DMS153 (cell line): ENCODE results near the gene SPATA2.
"Not testable (repeated sequence)": the region's sequence is repeated elsewhere in the genome, so short reads cannot be mapped to it uniquely, and the experiment has no call there.

Source experiments
- DNase-seq: peaks from one replicate; lab custom pipeline; 2025; lab: John Stamatoyannopoulos, UW

Gene SPATA2

DNA sequence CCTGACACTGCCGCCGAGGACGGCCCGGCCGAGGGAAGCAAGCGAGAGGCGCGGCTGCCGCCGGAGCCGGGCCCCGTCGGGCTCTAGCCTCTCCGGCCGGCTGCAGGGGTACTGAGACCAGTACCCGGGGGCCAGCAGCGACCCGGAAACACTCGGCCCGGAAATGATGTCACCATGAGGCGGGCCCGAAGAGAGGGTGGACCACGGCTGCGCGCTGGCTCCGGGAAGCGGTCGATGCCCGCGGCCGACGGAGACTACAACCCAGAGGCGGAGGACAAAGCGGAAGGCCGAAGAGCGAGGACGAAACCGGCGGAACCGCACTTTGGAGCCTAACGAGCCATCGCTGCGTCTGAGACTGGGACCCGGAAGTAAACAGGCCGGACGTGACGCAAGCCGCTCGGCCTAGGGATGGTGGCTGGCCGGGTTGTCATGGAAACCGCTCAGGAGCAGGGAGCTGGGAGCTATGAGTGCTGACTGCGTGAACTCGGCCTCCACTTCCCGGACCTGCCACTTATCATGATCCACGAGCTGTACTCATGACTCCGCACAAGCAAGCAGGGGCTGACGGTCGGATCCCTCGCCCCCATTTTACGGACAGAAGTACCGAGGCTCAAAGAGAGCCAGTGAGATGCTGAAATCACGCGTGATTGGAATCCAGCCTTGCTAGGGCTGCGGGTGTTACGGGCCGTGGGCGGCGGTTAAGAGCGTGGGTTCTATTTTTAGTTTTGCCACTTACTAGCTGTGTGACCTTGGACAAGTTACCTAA lies at the start of gene SPATA2:
Gene SPATA2, minus strand, starts transcription at position 150 of the 766 bp plus-strand sequence. CDS start 7,039 bp downstream, outside the sequence.
- DNase-seq = peak; percentile 89

GRCh38 chr20:49961413-49961812 lies 46.1 kb upstream of the SPATA2 start:
- no peak for DNase-seq

GRCh38 chr20:49957089-49957938 lies 42.0 kb upstream of the SPATA2 start:
- DNase-seq = not testable (repeated sequence)

GRCh38 chr20:49956689-49957088 lies 41.4 kb upstream of the SPATA2 start:
- DNase-seq = no peak

GRCh38 chr20:49955830-49956396 lies 40.6 kb upstream of the SPATA2 start:
- DNase-seq = not testable (repeated sequence)

GRCh38 chr20:49955167-49955566 lies 39.8 kb upstream of the SPATA2 start:
- no peak for DNase-seq

- no peak for DNase-seq
Measured at GRCh38 chr20:49951151-49951550, 35.8 kb upstream of the SPATA2 start.

DNA sequence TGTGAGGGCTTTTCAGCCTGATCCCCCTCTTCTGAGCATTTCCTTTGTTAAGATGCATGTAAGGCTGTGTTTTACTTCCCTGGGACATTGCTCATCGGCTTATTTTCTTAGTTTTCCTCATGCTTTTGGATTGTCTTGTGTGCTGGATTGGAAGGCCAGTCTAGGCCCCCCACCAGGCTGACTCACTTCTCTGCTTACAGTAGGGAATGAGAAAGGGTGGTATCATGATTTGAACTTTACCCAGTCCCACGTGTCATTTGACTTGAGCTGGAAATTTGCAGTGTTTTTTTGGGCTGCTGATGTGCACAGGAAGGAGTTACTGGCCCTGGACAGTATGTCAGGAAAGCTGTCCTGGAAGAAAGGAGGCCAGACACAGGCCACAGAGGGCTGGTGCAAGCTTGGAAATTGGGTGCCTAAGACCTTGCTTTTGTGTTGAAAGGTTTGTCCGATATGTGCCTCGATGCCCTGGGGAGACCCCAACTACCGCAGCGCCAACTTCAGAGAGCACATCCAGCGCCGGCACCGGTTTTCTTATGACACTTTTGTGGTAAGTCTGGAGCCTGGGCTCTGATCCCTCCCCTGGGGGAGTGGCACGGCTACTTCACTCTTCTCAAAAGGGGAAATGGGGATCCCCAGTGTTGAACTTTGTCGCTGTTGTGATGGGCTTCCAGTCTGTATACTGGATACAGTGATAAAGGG lies 33.6 kb upstream of the SPATA2 start:
- DNase-seq = no peak

DNA sequence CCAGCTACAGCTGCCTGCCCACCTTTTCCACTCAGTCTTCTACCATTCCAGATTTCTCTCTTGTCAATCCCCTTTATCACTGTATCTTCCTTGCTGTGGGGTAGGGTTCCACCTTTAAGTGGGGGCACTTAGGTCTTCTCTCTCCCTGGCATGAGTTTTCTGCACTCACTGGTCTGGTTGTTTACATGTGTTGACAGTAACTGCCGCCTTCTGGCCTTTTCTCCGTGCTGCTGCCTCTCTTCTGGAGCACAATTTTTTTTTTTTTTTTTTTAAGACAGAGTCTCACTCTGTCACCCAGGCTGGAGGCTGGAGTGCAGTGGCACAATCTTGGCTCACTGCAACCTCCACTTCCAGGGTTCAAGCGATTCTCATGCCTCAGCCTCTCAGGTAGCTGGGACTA lies 32.8 kb upstream of the SPATA2 start:
- DNase-seq = no peak

DNA sequence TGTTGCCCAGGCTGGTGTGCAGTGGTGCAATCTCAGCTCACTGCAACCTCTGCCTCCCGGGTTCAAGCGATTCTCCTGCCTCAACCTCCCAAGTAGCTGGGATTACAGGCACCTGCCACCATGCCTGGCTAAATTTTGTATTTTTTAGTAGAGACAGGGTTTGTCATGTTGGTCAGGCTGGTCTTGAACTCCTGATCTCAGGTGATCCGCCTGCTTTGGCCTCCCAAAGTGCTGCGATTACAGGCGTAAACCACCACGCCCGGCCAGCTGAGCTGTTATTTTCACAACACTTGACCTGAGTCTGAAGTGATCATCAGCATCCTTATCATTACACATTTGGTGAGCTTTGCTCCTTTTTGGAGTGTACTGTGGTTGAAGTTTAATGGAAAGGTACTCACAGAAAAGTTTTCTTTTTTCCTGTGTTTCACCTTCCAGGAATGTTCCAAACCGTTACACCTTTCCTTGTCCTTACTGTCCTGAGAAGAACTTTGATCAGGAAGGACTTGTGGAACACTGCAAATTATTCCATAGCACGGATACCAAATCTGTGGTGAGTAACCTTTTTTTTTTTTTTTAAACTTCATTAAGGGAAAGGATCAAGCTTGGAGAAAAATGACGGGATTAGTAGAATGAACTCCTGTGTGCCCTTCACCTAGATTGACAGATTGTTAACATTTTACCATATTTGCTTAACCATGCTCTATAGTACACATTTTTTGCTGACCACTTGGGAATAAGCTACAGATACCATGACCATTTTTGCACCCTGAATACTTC lies 30.6 kb upstream of the SPATA2 start:
- DNase-seq = no peak

DNA sequence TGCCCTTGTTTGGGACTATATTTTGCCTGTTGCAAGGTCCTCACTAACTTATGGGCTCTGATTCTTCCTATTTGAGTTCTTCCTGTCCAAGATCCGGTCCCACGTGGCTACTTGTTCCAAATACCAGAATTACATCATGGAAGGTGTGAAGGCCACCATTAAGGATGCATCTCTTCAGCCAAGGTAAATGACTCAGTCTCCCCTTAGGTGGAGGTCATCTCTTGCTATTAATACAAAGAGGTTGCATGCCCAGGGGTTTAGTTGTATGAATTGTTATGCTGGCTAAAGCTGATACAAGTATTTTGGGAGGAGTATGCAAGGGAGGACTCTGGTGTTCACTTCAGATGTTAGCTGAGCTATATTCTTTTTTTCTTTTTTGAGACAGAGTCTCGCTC lies 30.0 kb upstream of the SPATA2 start:
- no peak for DNase-seq

GRCh38 chr20:49942942-49943341 lies 27.6 kb upstream of the SPATA2 start:
- no peak for DNase-seq

- DNase-seq = no peak
Measured at GRCh38 chr20:49942303-49942702, 27.0 kb upstream of the SPATA2 start.

- no peak for DNase-seq
Measured at GRCh38 chr20:49941456-49941855, 26.1 kb upstream of the SPATA2 start.

DNA sequence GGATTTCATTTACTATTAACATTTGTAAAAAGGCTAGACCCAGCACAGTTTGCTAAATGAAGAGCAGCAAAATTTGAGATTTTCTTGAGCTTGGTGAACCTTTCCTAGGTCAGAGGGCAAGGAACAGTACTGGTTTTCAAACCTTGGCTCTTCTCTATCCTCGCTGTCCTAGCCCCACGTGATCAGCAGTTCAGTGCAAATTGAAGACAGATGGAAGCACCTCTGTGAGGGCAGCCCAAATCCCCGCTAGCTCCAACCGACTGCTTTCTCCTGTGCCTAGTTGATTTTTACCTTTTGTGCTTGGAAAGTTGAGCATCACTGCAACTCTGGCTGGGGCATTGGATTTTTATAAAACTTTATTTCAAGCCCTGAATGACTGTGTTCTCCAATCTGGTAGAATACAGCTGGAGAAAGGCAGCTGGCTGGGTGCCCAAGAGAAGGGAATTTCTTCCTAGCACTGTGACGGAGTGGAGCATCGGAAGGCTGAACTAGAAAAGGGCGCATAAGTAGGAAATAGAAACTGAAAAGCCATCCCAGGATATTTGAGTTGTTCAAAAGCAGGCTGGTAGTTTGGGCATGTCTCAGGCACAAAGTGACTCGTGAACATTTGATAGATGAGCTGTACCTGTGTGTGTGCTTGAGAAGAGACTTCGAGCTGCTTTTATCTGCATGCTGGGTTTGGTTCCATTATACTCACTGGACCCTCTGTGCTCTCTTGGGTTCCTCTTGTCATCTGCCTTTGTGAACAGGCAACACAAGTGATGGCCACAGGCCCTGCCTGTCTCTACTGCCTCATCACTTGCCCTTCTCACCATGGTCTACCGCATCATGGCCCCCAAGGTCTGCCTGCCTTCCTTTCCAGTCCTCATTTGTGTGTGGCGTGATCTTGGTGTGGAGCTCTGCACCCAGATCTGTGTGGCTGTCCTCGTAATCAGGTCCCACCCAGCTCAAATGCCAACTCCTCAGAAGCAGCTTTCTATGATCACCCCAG lies 23.1 kb upstream of the SPATA2 start:
- DNase-seq = no peak

DNA sequence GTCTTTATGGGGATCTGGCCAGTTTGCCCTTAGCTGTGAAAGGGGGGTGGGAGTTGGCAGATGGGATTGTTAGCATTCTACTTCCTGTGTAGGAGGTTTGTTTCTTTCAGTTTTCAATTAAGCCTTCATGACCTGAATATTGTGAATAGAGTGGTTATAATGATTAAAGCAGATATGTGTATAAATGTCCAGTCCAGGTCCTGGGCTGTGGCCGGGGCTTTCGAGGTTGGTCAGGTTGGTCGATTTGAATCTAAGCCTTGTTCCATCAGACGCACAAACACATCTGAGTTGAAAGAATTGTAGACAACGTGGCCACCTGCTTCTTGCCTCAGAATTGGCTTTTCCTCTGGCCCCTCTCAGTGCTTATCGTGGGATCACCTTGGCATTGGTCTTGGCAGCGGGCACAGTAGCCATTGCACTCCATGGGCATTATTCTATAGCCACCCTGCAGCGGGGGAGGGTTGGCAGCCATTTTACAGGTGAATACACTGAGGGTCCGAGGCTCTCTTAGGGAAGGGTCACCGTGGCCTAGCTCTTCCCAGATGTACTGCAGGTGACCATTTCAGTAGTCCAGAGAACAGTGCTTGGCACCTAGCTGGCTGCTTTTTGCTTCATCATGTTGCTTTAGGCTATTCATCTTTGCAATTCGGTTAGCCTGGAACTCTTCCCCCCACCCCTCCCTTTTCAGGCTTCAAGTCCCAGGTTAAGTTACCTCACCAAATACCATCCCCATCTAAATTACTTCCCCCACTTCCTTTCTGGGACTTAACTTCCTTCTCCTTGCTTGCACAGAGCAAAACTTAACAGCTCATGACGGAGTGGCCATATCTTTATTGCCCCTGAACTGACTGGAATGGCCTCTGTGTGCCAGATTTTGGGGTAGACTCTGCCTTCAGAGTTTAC lies 21.9 kb upstream of the SPATA2 start:
- DNase-seq = no peak

- DNase-seq = peak; percentile 73
Measured at GRCh38 chr20:49936153-49937026, 21.1 kb upstream of the SPATA2 start, which contains the start of gene RNF114. Gene RNF114, plus strand, starts transcription at chr20:49936397. Its CDS starts 16 bp downstream, at chr20:49936413.

- no peak for DNase-seq
Measured at GRCh38 chr20:49935746-49936152, 20.4 kb upstream of the SPATA2 start.
